Right cardiac atrium (tissue), 5 donors: ENCODE measurements around the gene KRT3. TPM values are rescaled to one million over a fixed set of nuclear protein-coding genes. Genes with fewer than 3 reads are reported as not detected.

Experiments used
- ATAC-seq, 2 donors: fragments of 200-7000 bp; cut with Tn5 transposase; one replicate each; pipeline versions ENCODE4 v1.8.0 to v1.9.1; 2020; ENCODE audit warnings: moderate library complexity in 2 of 2, mild to moderate bottlenecking in 1 of 2
- DNase-seq, 3 donors: peaks; one replicate each; pipeline ENCODE4 v3.0.0-alpha.2; 2020
- H3K27ac ChIP-seq: one replicate; pipeline ENCODE4 v1.5.1; 2013; ENCODE audit warnings: mild to moderate bottlenecking, low read length, control low read depth, moderate library complexity
- H3K27me3 ChIP-seq: one replicate; pipeline ENCODE4 v1.6.1; 2013; ENCODE audit not compliant: control insufficient read depth, insufficient read depth
- H3K4me1 ChIP-seq: one replicate; pipeline ENCODE4 v1.6.1; 2013; ENCODE audit warnings: low read length; ENCODE audit not compliant: control insufficient read depth, insufficient read depth
- H3K4me3 ChIP-seq: one replicate; pipeline ENCODE4 v1.5.1; 2013; ENCODE audit warnings: low read length, control low read depth
- H3K9me3 ChIP-seq: one replicate; pipeline ENCODE4 v1.6.1; 2013; ENCODE audit warnings: low read length; ENCODE audit not compliant: control insufficient read depth
- WGBS: extraction: QIAGEN DNeasy Blood & Tissue Kit; methylation state at CpG from one replicate; pipeline ENCODE4 v1.1.7; 2013; 5-methylcytosine and 5-hydroxymethylcytosine counted together
- intact Hi-C, 4 donors: fragments of 100-400 bp; cut with DNase I; formaldehyde crosslinking; loops; one replicate each; pipeline versions ENCODE4 v1.11.0 to v1.14.0; 2022 to 2023
- polyA plus RNA-seq: library from polyadenylated mRNA; stranded (reverse); fragments of 200-250 nt; gene quantifications from one replicate; pipeline ENCODE4 v1.2.3, GENCODE V29; 2013
- total RNA-seq, 4 donors: library from RNA; stranded (reverse); fragmentation: NEBNext Ultra II Directional; extraction: Animal tissue kit (Norgen Biotek cat#: 25700); gene quantifications; one replicate each; pipeline ENCODE4 v1.2.1, GENCODE V29; 2021
- donor health status: healthy with polysubstance abuse.
- donor health status: DM: no; HTN: yes; CAD: no.
- donor health status: DM: no; HTN: no; CAD: no.
- donor health status: DM: no; HTN: yes; CAD: no; lungs with severe emphysema.
- donor health status: DM: yes; HTN: yes; CAD: no.

The KRT3 gene
- total and polyA plus RNA-seq, 5 donors: not detected

DNA sequence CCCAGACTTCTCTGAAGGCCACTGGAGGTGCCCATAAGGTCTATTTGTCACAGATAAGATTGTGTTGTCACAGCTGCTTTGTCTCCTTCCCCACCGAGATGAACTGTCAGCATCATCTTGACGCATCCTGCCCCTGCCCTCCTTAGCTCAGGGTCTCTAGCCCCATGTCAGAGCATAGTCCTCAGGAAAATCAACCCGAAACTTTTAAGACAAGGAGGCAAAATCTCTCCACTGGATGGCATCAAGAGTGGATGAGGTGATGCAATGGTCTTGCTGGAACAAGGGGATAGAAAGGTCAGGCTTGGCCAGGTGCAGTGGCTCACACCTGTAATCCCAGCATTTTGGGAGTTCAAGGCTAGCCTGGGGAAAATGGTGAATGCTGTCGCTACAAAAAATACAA, 30.0 kb upstream of the KRT3 start:
- intact Hi-C loops: no loop called here
- no peak for DNase-seq
- 59% methylated on average over 4 of the region's 4 CpGs for WGBS

DNA sequence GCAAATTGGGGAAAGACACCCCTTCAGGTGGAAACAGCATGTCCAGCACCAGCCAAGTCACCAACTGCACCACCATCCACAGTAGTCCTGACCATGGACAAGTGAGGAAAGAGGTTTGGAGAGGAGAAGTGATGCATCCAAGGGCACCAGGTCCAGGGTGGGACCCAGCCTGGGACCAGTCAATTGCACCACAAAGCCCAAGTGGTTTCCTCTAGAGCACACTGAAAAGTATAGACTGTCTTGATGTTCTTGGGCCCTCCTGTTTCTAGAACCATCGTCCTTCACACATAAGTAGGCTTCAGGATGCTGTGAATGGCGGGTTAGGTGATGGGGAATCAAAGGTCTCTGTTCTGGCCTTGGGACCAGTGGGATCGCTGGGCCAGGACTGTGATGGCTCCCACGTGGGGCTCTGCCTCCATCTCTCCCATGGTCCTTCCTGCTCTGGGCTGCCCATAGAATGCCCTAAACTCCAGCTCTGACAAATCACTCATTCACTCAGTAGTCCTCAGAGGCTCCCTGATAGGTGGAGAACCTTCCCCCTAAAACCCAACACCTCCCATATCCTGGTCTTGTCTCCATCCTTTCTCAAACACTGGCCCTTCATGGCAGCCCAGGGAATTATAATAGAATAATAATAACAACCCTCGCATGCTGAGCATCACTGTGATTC, 29.0 kb upstream of the KRT3 start:
- H3K27ac ChIP-seq: no peak overlapping the region
- no peak for DNase-seq
- H3K9me3 ChIP-seq: no peaks in the 10 kb centered on the region
- H3K4me3 ChIP-seq: no peak overlapping the region
- 83% methylated on average over 5 of the region's 5 CpGs for WGBS
- intact Hi-C loops: no loop called here
- no peaks in the 10 kb centered on the region for H3K27me3 ChIP-seq
- H3K4me1 ChIP-seq: no peaks in the 10 kb centered on the region
- ATAC-seq: no peak

More for the DNA sequence above, 30.0 kb upstream of the KRT3 start:
- H3K9me3 ChIP-seq: no peaks in the 10 kb centered on the region
- no peaks in the 10 kb centered on the region for H3K27me3 ChIP-seq
- H3K4me1 ChIP-seq: no peaks in the 10 kb centered on the region
- no peak overlapping the region for H3K27ac ChIP-seq
- H3K4me3 ChIP-seq: no peak overlapping the region
- no peak for ATAC-seq

DNA sequence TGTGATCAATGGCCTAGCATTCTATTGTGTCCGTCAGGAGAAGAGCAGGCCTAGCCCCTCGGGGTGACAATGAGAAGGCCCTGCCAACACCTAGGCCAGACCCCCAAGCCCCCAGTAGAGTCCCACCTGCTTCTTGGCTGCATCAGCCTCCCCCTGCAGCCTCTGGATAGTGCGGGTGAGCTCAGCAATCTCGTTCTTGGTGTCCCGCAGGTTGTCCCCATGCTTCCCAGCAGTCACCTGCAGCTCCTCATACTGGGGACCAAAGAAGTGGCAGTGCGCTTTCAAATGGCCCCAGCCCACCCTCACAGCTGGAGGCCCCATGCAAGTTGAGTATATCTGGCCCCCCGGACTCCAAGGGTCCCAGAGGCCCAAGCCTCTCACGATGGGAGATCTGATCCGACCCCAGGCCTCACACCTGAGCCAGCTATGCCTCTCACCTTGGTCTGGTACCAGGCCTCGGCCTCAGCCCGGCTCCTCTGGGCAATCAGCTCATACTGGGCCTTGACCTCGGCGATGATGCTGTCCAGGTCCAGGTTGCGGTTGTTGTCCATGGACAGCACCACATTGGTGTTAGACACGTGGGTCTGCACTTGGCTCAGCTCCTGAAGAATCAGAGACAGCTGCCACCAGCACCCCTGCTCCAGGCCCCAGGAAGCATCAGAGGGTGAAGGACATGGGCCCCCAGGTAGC, 28.0 kb upstream of the KRT3 start:
- H3K4me1 ChIP-seq: no peaks in the 10 kb centered on the region
- no peaks in the 10 kb centered on the region for H3K27me3 ChIP-seq
- ATAC-seq: no peak
- WGBS: 88% methylated on average over 15 of the region's 15 CpGs
- H3K27ac ChIP-seq: no peak overlapping the region
- no peak for DNase-seq
- H3K4me3 ChIP-seq: no peak overlapping the region
- intact Hi-C loops: no loop called here
- H3K9me3 ChIP-seq: no peaks in the 10 kb centered on the region

- Histone ChIP-seq H3K27ac (no peak overlapping the region), H3K27me3 (no peaks in the 10 kb centered on the region)
- intact Hi-C loops: no loop called here
Observed at GRCh38 chr12:52822771-52823510, 27.0 kb upstream of the KRT3 start.

GRCh38 chr12:52821826-52822660, 26.1 kb upstream of the KRT3 start:
- no peak for DNase-seq

More at GRCh38 chr12:52822771-52823510, 27.0 kb upstream of the KRT3 start:
- 72% methylated on average over 16 of the region's 16 CpGs for WGBS
- Histone ChIP-seq H3K4me1 (no peaks in the 10 kb centered on the region), H3K9me3 (no peaks in the 10 kb centered on the region), H3K4me3 (no peak overlapping the region)
- ATAC-seq: no peak
- no peak for DNase-seq

DNA sequence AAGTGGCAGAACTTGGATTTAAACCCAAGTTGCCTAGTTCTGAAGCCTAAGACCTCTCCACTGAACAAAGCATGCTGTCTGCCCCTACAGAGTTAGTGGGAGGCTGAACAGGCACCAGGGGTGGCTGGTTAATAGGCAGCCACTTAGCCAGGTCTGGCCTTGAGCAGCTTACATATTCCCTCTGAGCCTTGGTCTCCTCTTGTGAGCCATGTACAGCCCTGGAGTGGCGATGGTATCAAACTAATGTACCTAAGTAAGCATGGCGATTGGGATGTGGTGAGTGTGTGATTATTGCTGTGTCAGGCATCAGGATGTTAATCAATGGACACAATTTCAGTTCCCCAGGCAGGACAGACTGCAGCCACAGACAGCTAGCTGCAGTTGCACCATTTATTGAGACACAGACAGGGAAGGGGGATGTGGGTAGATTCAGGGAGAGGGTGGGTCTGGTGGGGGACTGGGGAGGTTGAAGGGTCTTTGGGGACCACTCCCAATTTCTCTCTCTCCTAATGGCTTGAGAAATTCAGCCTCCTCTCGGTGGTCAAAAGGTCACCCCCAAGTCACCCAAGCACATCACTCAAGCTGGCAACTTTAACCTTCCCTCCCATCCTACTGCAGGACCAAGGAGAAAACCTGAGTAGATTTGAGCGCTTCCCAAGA, 25.3 kb upstream of the KRT3 start:
- Histone ChIP-seq H3K4me1 (no peaks in the 10 kb centered on the region), H3K27ac (no peak overlapping the region), H3K9me3 (no peaks in the 10 kb centered on the region), H3K4me3 (no peak overlapping the region), H3K27me3 (no peaks in the 10 kb centered on the region)
- DNase-seq: no peak
- ATAC-seq: no peak
- intact Hi-C loops: no loop called here
- WGBS: 89% methylated on average over 4 of the region's 4 CpGs

More at GRCh38 chr12:52821826-52822660, 26.1 kb upstream of the KRT3 start:
- Histone ChIP-seq H3K27ac (no peak overlapping the region), H3K9me3 (no peaks in the 10 kb centered on the region), H3K27me3 (no peaks in the 10 kb centered on the region), H3K4me1 (no peaks in the 10 kb centered on the region), H3K4me3 (no peak overlapping the region)
- intact Hi-C loops: no loop called here
- ATAC-seq: no peak
- WGBS: 85% methylated on average over 10 of the region's 10 CpGs

DNA sequence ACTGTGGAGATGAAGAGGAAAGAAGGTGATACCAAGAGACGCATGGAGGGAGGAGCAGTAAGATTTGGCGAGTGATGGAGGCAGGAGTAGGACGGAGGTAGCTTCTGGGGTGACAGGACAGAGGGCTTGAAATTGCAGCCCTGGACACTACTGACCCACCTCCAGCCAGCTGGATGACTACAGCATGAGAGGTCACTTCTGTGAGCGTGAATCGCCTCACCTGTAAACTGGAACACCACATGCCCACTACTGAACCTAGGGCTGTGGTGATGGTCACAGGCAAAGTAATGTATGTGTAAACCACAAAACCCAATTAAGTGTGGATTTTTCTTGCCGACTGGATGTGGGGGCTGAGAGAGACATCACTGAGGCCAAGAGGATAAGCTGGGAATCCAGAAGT, 24.6 kb upstream of the KRT3 start:
- intact Hi-C loops: no loop called here
- Histone ChIP-seq H3K9me3 (no peaks in the 10 kb centered on the region), H3K4me1 (no peaks in the 10 kb centered on the region), H3K4me3 (no peak overlapping the region), H3K27ac (no peak overlapping the region), H3K27me3 (no peaks in the 10 kb centered on the region)
- ATAC-seq (no peak), DNase-seq (no peak)
- 86% methylated on average over 6 of the region's 6 CpGs for WGBS

DNA sequence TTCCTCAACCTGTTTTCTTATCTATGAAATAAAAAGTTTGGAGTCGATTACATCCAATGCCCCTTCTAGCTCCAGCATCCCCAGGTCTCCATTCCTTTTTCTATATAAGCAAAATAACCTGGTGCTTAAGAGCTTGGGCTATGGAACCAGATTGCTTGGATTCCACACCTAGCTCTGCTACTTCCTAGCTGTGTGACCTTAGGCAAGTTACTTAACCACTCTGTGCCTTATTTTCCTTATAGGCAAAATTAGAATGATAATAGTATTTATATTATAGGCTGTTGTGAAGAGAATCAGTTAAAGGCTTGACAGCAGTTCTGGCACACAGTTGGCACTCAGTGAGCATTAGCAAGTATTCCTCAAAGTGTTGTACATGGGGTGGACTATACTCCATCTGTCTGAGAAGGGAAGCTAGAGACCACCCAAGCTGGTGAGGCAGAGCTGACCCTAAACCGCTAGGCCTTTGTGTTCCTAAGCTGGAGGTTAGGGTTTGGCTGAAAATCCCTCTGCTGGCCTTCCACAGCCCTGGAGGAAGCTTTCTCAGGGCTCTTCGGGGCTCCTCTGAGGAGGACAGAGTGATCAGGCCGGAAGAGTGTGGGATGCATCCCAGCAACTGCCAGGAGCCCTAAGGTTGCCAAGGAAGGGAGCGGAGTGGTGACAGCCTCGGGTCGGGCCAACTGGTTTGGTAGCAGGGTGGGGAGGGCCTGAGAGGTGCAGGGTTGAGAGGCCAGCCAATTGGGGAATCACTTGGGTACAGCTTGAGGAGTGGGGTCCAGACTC, 24.0 kb upstream of the KRT3 start:
- H3K27ac ChIP-seq: no peak overlapping the region
- H3K9me3 ChIP-seq: no peaks in the 10 kb centered on the region
- H3K4me3 ChIP-seq: no peak overlapping the region
- no peaks in the 10 kb centered on the region for H3K4me1 ChIP-seq
- WGBS: 65% methylated on average over 7 of the region's 7 CpGs
- intact Hi-C loops: no loop called here
- ATAC-seq (no peak), DNase-seq (no peak)
- no peaks in the 10 kb centered on the region for H3K27me3 ChIP-seq

- no peaks in the 10 kb centered on the region for H3K9me3 ChIP-seq
- intact Hi-C loops: no loop called here
- DNase-seq (no peak), ATAC-seq (no peak)
- H3K27me3 ChIP-seq: no peaks in the 10 kb centered on the region
- H3K4me1 ChIP-seq: no peaks in the 10 kb centered on the region
- 58% methylated on average over 7 of the region's 7 CpGs for WGBS
- no peak overlapping the region for H3K4me3 ChIP-seq
- H3K27ac ChIP-seq: no peak overlapping the region
Observed at GRCh38 chr12:52818887-52819420, 23.0 kb upstream of the KRT3 start.

GRCh38 chr12:52818388-52818787, 22.5 kb upstream of the KRT3 start:
- DNase-seq (no peak), ATAC-seq (no peak)
- no peak overlapping the region for H3K4me3 ChIP-seq
- 40% methylated on average over 7 of the region's 7 CpGs for WGBS
- H3K4me1 ChIP-seq: no peaks in the 10 kb centered on the region
- intact Hi-C loops: no loop called here
- H3K9me3 ChIP-seq: no peaks in the 10 kb centered on the region
- no peak overlapping the region for H3K27ac ChIP-seq
- H3K27me3 ChIP-seq: no peaks in the 10 kb centered on the region
